HEK293T (cell line): ENCODE measurements around the gene REELD1.

Experiments
- CTCF ChIA-PET: fragments of 350-600 bp; formaldehyde crosslinking; extraction: SDS; loops from one replicate; lab custom pipeline; 2021; ENCODE audit warnings: antibody characterized with exemption, inconsistent platforms; lab: Yijun Ruan, JAX
- POLR2A ChIA-PET: fragments of 350-600 bp; formaldehyde crosslinking; extraction: SDS; loops from one replicate; lab custom pipeline; 2020; ENCODE audit warnings: antibody characterized with exemption, inconsistent platforms; lab: Yijun Ruan, JAX
- DNase-seq: peaks from one replicate; pipeline ENCODE4 v3.0.0; 2012; ENCODE audit warnings: mixed read lengths; ENCODE audit errors: extremely low spot score
- ARNT ChIP-seq: fragments of 450-650 bp; IDR thresholded peaks from 2 replicates; pipeline ENCODE4 v1.6.1; 2017; ENCODE audit warnings: mild to moderate bottlenecking
- BHLHE40 ChIP-seq: fragments of 450-650 bp; IDR thresholded peaks from 2 replicates; pipeline ENCODE4 v1.6.1; 2016; ENCODE audit warnings: mild to moderate bottlenecking, moderate library complexity, borderline replicate concordance
- CTBP1 ChIP-seq: fragments of 450-650 bp; IDR thresholded peaks from 2 replicates; pipeline ENCODE4 v1.6.1; 2016; ENCODE audit warnings: borderline replicate concordance
- ELF4 ChIP-seq: fragments of 450-650 bp; IDR thresholded peaks from 2 replicates; pipeline ENCODE4 v1.6.1; 2017; ENCODE audit warnings: antibody characterized with exemption
- FOXA1 ChIP-seq: fragments of 450-650 bp; IDR thresholded peaks from 2 replicates; pipeline ENCODE4 v1.6.1; 2016; ENCODE audit warnings: mild to moderate bottlenecking
- FOXK2 ChIP-seq: fragments of 450-650 bp; IDR thresholded peaks from 2 replicates; pipeline ENCODE4 v1.6.1; 2016; ENCODE audit warnings: mild to moderate bottlenecking
- FOXM1 ChIP-seq: fragments of 450-650 bp; IDR thresholded peaks from 2 replicates; pipeline ENCODE4 v1.6.1; 2017; ENCODE audit warnings: mild to moderate bottlenecking, borderline replicate concordance
- HDGF ChIP-seq: fragments of 450-650 bp; IDR thresholded peaks from 2 replicates; pipeline ENCODE4 v1.6.1; 2017; ENCODE audit warnings: antibody characterized with exemption, borderline replicate concordance
- L3MBTL2 ChIP-seq: fragments of 450-650 bp; conservative IDR thresholded peaks from 2 replicates; pipeline ENCODE4 v1.6.1; 2016; ENCODE audit warnings: mild to moderate bottlenecking
- LEF1 ChIP-seq: fragments of 450-650 bp; IDR thresholded peaks from 2 replicates; pipeline ENCODE4 v1.6.1; 2017; ENCODE audit warnings: mild to moderate bottlenecking, borderline replicate concordance
- NFRKB ChIP-seq: fragments of 450-650 bp; IDR thresholded peaks from 2 replicates; pipeline ENCODE4 v1.6.1; 2016; ENCODE audit warnings: mild to moderate bottlenecking, moderate library complexity
- SP1 ChIP-seq: fragments of 450-650 bp; IDR thresholded peaks from 2 replicates; pipeline ENCODE4 v1.6.1; 2017
- SUZ12 ChIP-seq: fragments of 450-650 bp; IDR thresholded peaks from 2 replicates; pipeline ENCODE4 v1.6.1; 2016; ENCODE audit warnings: mild to moderate bottlenecking
- TARDBP ChIP-seq: fragments of 450-650 bp; IDR thresholded peaks from 2 replicates; pipeline ENCODE4 v1.6.1; 2016
- ZNF384 ChIP-seq: fragments of 450-650 bp; IDR thresholded peaks from 2 replicates; pipeline ENCODE4 v1.6.1; 2016
- TF ChIP-seq, protein P1 (sequence below): fragments of 450-650 bp; IDR thresholded peaks from 2 replicates; pipeline ENCODE4 v1.6.1; 2016

REELD1 gene

GRCh38 chr4:146252969-146253611 is 38.8 kb downstream of the REELD1 start:
- no peak for TF ChIP-seq SUZ12
- no peak for TF ChIP-seq LEF1
- TF ChIP-seq HDGF, result no peak
- TF ChIP-seq FOXA1, result no peak
- TF ChIP-seq FOXK2, result no peak
- TF ChIP-seq, protein P1, sequence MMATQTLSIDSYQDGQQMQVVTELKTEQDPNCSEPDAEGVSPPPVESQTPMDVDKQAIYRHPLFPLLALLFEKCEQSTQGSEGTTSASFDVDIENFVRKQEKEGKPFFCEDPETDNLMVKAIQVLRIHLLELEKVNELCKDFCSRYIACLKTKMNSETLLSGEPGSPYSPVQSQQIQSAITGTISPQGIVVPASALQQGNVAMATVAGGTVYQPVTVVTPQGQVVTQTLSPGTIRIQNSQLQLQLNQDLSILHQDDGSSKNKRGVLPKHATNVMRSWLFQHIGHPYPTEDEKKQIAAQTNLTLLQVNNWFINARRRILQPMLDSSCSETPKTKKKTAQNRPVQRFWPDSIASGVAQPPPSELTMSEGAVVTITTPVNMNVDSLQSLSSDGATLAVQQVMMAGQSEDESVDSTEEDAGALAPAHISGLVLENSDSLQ, result no peak
- TF ChIP-seq TARDBP, result no peak
- no peak for TF ChIP-seq CTBP1
- TF ChIP-seq ZNF384, result no peak
- no peak for TF ChIP-seq ELF4
- no peak for TF ChIP-seq BHLHE40
- DNase-seq, result no peak
- CTCF ChIA-PET, result no interaction called here
- POLR2A ChIA-PET, result no interaction called here

DNA sequence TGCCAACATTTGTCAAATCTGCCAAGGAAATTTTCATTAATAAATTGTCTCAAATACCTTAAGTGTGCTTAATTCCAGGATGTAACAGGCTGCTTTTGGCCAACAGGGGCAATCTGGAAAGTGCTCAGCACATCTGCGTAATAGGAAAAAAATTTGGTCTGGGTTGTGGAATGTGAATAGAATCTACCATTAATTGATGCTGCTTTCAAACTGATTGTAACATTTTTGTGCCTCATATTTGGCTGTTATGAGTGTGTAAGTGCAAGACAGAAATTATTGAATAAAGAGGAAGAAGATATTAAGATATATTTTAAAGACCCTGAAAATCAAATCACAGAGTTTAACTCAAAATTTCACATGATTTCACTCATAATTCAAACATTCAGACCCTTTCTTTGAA is 41.1 kb downstream of the REELD1 start:
- DNase-seq, result no peak
- POLR2A ChIA-PET, result no interaction called here
- TF ChIP-seq, protein P1, result no peak
- no peak for TF ChIP-seq FOXA1
- no peak for TF ChIP-seq ZNF384
- TF ChIP-seq ELF4, result no peak
- TF ChIP-seq SUZ12, result no peak
- TF ChIP-seq L3MBTL2, result no peak
- TF ChIP-seq HDGF, result no peak
- TF ChIP-seq FOXM1, result no peak
- no peak for TF ChIP-seq BHLHE40
- no peak for TF ChIP-seq FOXK2
- TF ChIP-seq TARDBP, result no peak
- no peak for TF ChIP-seq LEF1
- no peak for TF ChIP-seq CTBP1
- no peak for TF ChIP-seq SP1
- CTCF ChIA-PET, result no interaction called here

DNA sequence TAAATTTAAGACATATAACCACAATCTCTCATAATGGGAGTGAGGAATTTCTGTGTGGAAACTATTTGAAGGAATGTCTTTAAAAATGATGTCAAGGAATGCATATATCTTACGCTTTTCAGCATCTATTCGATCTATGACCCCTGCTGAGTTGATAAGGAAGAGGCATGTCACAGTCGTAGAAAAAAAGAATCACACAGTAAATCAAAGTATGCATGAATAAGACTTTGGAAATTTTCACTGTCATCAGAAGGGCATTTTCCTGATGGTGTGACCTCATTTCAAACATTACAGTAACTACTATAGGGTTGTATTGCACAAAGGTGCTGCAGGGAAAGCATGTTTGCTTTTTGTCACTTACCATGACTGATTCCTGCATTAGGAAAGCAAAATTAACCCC is 41.5 kb downstream of the REELD1 start:
- no peak for DNase-seq
- TF ChIP-seq ZNF384, result no peak
- TF ChIP-seq, protein P1, result no peak
- no peak for TF ChIP-seq FOXM1
- no peak for TF ChIP-seq TARDBP
- no peak for TF ChIP-seq CTBP1
- TF ChIP-seq LEF1, result no peak
- TF ChIP-seq ARNT, result no peak
- TF ChIP-seq FOXA1, result no peak
- TF ChIP-seq ELF4, result no peak
- TF ChIP-seq SUZ12, result no peak
- no peak for TF ChIP-seq BHLHE40
- TF ChIP-seq L3MBTL2, result no peak
- TF ChIP-seq SP1, result no peak
- POLR2A ChIA-PET, result no interaction called here
- CTCF ChIA-PET, result no interaction called here

DNA sequence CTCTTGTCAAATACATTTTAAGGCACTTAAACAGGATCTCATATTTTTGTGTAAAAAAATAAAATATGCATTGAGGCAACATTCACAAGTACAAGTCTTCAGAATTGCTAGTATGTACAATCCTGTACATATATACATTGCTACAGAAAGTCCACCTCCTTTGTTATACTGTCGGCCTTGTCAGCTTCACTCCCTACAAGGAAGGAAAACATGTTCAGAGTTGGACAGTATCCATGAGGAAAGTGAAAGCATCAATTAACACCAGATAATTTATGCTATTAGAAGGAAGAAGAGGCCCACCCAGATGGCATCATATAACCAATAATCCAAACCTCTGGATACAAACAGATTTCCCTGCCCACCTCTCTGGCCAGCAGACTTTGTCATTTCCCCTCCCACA is 42.0 kb downstream of the REELD1 start:
- DNase-seq, result no peak
- CTCF ChIA-PET, result no interaction called here
- TF ChIP-seq FOXM1 (no peak), FOXA1 (no peak), BHLHE40 (no peak), NFRKB (no peak), TARDBP (no peak), FOXK2 (no peak), SP1 (no peak), LEF1 (no peak), ZNF384 (no peak), ELF4 (no peak), HDGF (no peak), L3MBTL2 (no peak), ARNT (no peak)
- TF ChIP-seq, protein P1, result no peak
- POLR2A ChIA-PET, result no interaction called here

- no peak for DNase-seq
- TF ChIP-seq FOXK2 (no peak), ZNF384 (no peak), FOXM1 (no peak), SP1 (no peak), BHLHE40 (no peak), TARDBP (no peak), FOXA1 (no peak), SUZ12 (no peak), LEF1 (no peak), ELF4 (no peak), NFRKB (no peak), CTBP1 (no peak)
- TF ChIP-seq, protein P1, result no peak
- CTCF ChIA-PET, result no interaction called here
- POLR2A ChIA-PET, result no interaction called here
Observed at GRCh38 chr4:146257511-146257910, 43.2 kb downstream of the REELD1 start.
